Measurements from ENCODE around the gene MS4A4A.
A peak's percentile ranks its signal among the peaks of the same experiment; 100 is the strongest.

DNA sequence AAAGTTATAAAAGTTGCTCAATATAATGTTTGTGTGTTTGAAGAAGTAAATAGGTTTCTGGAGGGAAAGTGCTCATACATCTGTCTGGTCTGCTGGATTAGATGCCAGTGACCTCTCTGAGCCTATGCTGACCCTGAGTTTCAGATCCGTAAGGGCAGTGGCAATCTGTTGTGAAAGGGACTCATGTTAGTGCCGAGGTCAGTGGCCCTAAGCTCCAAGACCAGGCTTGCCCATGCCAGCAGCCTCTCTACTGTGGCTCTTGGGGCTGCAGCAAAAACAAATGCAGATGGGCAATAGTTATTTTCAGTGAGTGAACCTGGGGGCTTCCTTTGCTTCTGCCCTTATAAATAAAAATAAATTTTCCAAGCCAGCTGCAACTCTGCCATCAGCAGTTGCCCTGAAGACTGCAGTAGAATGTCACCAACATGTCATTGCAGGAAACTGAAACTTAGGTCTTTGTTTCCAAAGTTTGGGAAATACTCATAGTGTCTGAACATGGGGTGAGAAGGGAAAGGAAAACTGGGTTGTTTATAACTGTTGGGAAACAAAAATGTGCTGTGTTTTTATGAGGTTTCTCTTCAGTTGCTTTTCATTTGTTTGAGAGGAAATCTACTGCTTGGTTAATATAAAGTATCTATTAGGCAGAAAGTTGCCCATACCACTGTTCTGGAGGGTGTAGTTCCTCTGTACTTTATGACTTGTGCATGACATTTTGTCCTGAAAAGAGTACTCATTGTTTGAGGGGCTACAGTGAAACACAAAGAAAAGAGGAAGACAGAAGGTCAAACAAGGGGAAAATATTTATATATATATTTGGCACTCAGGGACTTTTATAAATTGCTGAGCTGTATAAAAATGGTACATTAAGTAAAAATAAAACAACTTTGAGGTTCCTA is 28.0 kb upstream of the MS4A4A start:
- TF ChIP-seq POLR2A (IDR thresholded peaks at IDR 0.05) = no peak
- TF ChIP-seq, protein P1, sequence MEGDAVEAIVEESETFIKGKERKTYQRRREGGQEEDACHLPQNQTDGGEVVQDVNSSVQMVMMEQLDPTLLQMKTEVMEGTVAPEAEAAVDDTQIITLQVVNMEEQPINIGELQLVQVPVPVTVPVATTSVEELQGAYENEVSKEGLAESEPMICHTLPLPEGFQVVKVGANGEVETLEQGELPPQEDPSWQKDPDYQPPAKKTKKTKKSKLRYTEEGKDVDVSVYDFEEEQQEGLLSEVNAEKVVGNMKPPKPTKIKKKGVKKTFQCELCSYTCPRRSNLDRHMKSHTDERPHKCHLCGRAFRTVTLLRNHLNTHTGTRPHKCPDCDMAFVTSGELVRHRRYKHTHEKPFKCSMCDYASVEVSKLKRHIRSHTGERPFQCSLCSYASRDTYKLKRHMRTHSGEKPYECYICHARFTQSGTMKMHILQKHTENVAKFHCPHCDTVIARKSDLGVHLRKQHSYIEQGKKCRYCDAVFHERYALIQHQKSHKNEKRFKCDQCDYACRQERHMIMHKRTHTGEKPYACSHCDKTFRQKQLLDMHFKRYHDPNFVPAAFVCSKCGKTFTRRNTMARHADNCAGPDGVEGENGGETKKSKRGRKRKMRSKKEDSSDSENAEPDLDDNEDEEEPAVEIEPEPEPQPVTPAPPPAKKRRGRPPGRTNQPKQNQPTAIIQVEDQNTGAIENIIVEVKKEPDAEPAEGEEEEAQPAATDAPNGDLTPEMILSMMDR (IDR thresholded peaks at IDR 0.05) = no peak
- peak in 1 of 2 donors; percentile 36 for TF ChIP-seq EP300 (IDR thresholded peaks at IDR 0.05)

All from tibial nerve (tissue), 4 donors.